Liver (tissue), 3 donors: Measurements from ENCODE around the gene FRAS1.

Experiments used
- CTCF ChIP-seq: fragments of 150-350 bp; IDR thresholded peaks from 2 replicates; pipeline ENCODE4 v1.5.1; 2017; ENCODE audit warnings: improper control_type of control experiment, low read depth, low read length; ENCODE audit not compliant: missing input control
- MAX ChIP-seq: IDR thresholded peaks from 2 replicates; pipeline ENCODE4 v1.6.1; 2016; ENCODE audit warnings: antibody characterized with exemption
- RAD21 ChIP-seq, 2 donors: IDR thresholded peaks; 2 replicates each; pipeline ENCODE4 v1.6.1; 2016; ENCODE audit warnings: antibody characterized with exemption in 2 of 2, mild to moderate bottlenecking in 2 of 2
- REST ChIP-seq: IDR thresholded peaks from 2 replicates; pipeline ENCODE4 v1.6.1; 2016; ENCODE audit warnings: antibody characterized with exemption, mild to moderate bottlenecking
- SP1 ChIP-seq: IDR thresholded peaks from 2 replicates; pipeline ENCODE4 v1.6.1; 2018; ENCODE audit warnings: antibody characterized with exemption, mild to moderate bottlenecking
- YY1 ChIP-seq: IDR thresholded peaks from 2 replicates; pipeline ENCODE4 v1.6.1; 2016; ENCODE audit warnings: antibody characterized with exemption, mild to moderate bottlenecking
- ZBTB33 ChIP-seq: IDR thresholded peaks from 2 replicates; pipeline ENCODE4 v1.6.1; 2016; ENCODE audit warnings: antibody characterized with exemption
- donor health status: healthy.
- donor health status: healthy.

- TF ChIP-seq SP1 (no peak), CTCF (no peak), REST (no peak), YY1 (no peak), ZBTB33 (no peak), MAX (no peak), RAD21 (IDR thresholded peaks at IDR 0.05) (no peak)
Observed at GRCh38 chr4:78297116-78297800, 240.1 kb downstream of the FRAS1 start.
